Measurements from ENCODE around the gene STAM2. TPM values are rescaled to one million over a fixed set of nuclear protein-coding genes. Genes with fewer than 3 reads are reported as not detected.

STAM2 gene
- total and polyA plus RNA-seq, 2 of the 13 experiments (the other 11 are each of a cell fraction or from before 2014, with no cell fraction given), result 14.7 to 24.1 TPM

DNA sequence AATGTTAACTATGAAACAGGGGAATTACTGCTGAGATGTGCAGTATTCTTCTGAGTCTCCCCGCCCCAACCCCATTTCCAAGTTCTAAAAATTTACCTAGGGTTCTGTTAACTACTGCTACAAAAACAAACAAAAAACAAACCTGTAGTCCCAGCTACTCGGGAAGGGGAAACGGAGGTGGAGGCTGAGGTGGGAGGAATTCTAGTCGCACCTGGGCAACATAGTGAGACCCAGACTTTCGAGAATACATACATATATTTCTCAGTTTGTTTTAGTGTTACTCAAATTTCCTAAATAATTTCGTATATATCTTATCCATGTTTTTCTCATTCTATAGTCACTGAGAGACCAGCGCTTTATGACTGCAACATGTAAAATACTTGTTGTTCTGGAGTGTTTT lies 989 bp downstream of the STAM2 start:
- intact Hi-C loops (cut with micrococcal nuclease; ENCODE audit: unreplicated experiment) (loop anchor here (10.0 kb wide), 1 partner anchor 240 kb away; no protein-coding TSS in a partner anchor), in situ Hi-C loops (cut with HindIII; ENCODE audit: extremely low pct_ligation_motif_present, low pct_unique_long_range_greater_than_20kb) (loop anchor here (10.0 kb wide), 1 partner anchor 140 kb away; no protein-coding TSS in a partner anchor)
- H3K9ac ChIP-seq (ENCODE audit: insufficient read depth, low read depth, low read length), result peak overlapping the region; percentile 94
- H3K4me1 ChIP-seq (ENCODE audit: insufficient read depth, low read length), result peaks cover 32% of the 10 kb centered on the region
- H3K4me2 ChIP-seq (ENCODE audit: low read depth, low read length), result peak overlapping the region; percentile 85
- H4K20me1 ChIP-seq (ENCODE audit: insufficient read depth, low read length), result no peaks in the 10 kb centered on the region; the same call in 1 of the 2 replicates
- no peaks in the 10 kb centered on the region for H3K9me3 ChIP-seq (ENCODE audit: low read length)
- ChIA-PET CTCF (ENCODE audit: low intra/inter-chr PET ratio, low total read pairs) (interaction anchor here (1.4 to 2.7 kb wide), 2 partner anchors 161 to 461 kb away, joined by 3 to 26 read pairs; partner anchors contain the start of gene FMNL2), POLR2A (interaction anchor here (0.7 to 2.4 kb wide), 2 partner anchors 461 to 542 kb away, joined by 3 to 19 read pairs; partner anchors contain the start of gene PRPF40A)
- DNase-seq (ENCODE audit: low spot score) (no peak), ATAC-seq (no peak), FAIRE-seq (no peak)
- 7% methylated on average over 7 of the region's 7 CpGs for WGBS (ENCODE audit: low lambda C conversion rate)
- no peaks in the 10 kb centered on the region for H3K36me3 ChIP-seq (replicated peaks in 1 of 2; ENCODE audit: control insufficient read depth in 1 of 2, insufficient read depth in 2 of 2, low read length in 2 of 2)
- no peaks in the 10 kb centered on the region; a peak in 1 of 5 replicates for H3K27me3 ChIP-seq (ENCODE audit: control insufficient read depth in 1 of 2, insufficient read depth in 2 of 2, low read length in 2 of 2)
- TSS peak; percentile 67 for BruUV-seq (replicated peaks)
- peak overlapping the region; percentile 90 to 99 (median 91) for H3K4me3 ChIP-seq (replicated peaks in 1 of 3; ENCODE audit: insufficient read depth in 1 of 3, low read depth in 2 of 3, low read length in 3 of 3)
- H3K79me2 ChIP-seq (ENCODE audit: insufficient read depth, low read length), result peaks cover 34% of the 10 kb centered on the region
- peak overlapping the region; percentile 94 for H3K27ac ChIP-seq (ENCODE audit: extremely low read length, insufficient read depth, low read length)
- peak overlapping the region; percentile 68 for H2AFZ ChIP-seq (ENCODE audit: low read length)
- TF ChIP-seq, protein P1, sequence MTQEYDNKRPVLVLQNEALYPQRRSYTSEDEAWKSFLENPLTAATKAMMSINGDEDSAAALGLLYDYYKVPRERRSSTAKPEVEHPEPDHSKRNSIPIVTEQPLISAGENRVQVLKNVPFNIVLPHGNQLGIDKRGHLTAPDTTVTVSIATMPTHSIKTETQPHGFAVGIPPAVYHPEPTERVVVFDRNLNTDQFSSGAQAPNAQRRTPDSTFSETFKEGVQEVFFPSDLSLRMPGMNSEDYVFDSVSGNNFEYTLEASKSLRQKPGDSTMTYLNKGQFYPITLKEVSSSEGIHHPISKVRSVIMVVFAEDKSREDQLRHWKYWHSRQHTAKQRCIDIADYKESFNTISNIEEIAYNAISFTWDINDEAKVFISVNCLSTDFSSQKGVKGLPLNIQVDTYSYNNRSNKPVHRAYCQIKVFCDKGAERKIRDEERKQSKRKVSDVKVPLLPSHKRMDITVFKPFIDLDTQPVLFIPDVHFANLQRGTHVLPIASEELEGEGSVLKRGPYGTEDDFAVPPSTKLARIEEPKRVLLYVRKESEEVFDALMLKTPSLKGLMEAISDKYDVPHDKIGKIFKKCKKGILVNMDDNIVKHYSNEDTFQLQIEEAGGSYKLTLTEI (CRISPR knock-in tag; conservative IDR thresholded peaks at IDR 0.05), result no peak
- TF ChIP-seq ZNF546 (CRISPR knock-in tag; conservative IDR thresholded peaks at IDR 0.05) (0 out of 2 replicates have a peak, but pooled peaks have one; percentile 19), TCF7L2 (IDR thresholded peaks at IDR 0.05; ENCODE audit: low read depth, low read length) (no peak), HCFC1 (IDR thresholded peaks at IDR 0.05; ENCODE audit: low read depth, low read length) (no peak), ELK4 (CRISPR knock-in tag; IDR thresholded peaks at IDR 0.05; ENCODE audit: borderline replicate concordance) (no peak), CENPX (CRISPR knock-in tag; IDR thresholded peaks at IDR 0.05) (no peak), CREM (IDR thresholded peaks at IDR 0.05) (0 out of 2 replicates have a peak, but pooled peaks have one; percentile 4), CREM (CRISPR knock-in tag; IDR thresholded peaks at IDR 0.05) (no peak), NPAS2 (CRISPR knock-in tag; IDR thresholded peaks at IDR 0.05; ENCODE audit: borderline replicate concordance) (no peak), MAFK (conservative IDR thresholded peaks at IDR 0.05 in 1 of 2, IDR thresholded peaks at IDR 0.05 in 1 of 2; ENCODE audit: low read length in 2 of 2) (0 out of 4 replicates have a peak, but pooled peaks of 1 of the 2 experiments have one; percentile 3), ZNF773 (CRISPR knock-in tag; IDR thresholded peaks at IDR 0.05; ENCODE audit: borderline replicate concordance) (no peak), IRX3 (CRISPR knock-in tag; IDR thresholded peaks at IDR 0.05; ENCODE audit: borderline replicate concordance, low read depth) (no peak), ZNF235 (CRISPR knock-in tag; IDR thresholded peaks at IDR 0.05; ENCODE audit: borderline replicate concordance) (no peak), ZNF558 (CRISPR knock-in tag; IDR thresholded peaks at IDR 0.05; ENCODE audit: borderline replicate concordance) (no peak), ATF5 (CRISPR knock-in tag; IDR thresholded peaks at IDR 0.05; ENCODE audit: low read depth) (no peak), ZNF614 (CRISPR knock-in tag; IDR thresholded peaks at IDR 0.05; ENCODE audit: borderline replicate concordance) (no peak), ZFP82 (CRISPR knock-in tag; IDR thresholded peaks at IDR 0.05; ENCODE audit: borderline replicate concordance) (no peak), KLF16 (CRISPR knock-in tag; IDR thresholded peaks at IDR 0.05) (no peak), ZFY (CRISPR knock-in tag; IDR thresholded peaks at IDR 0.05) (no peak)
- TF ChIP-seq, protein P2, sequence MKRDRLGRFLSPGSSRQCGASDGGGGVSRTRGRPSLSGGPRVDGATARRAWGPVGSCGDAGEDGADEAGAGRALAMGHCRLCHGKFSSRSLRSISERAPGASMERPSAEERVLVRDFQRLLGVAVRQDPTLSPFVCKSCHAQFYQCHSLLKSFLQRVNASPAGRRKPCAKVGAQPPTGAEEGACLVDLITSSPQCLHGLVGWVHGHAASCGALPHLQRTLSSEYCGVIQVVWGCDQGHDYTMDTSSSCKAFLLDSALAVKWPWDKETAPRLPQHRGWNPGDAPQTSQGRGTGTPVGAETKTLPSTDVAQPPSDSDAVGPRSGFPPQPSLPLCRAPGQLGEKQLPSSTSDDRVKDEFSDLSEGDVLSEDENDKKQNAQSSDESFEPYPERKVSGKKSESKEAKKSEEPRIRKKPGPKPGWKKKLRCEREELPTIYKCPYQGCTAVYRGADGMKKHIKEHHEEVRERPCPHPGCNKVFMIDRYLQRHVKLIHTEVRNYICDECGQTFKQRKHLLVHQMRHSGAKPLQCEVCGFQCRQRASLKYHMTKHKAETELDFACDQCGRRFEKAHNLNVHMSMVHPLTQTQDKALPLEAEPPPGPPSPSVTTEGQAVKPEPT (CRISPR knock-in tag; IDR thresholded peaks at IDR 0.05; ENCODE audit: low read depth), result no peak
